ENCODE measurements around the gene EPB42.

DNA sequence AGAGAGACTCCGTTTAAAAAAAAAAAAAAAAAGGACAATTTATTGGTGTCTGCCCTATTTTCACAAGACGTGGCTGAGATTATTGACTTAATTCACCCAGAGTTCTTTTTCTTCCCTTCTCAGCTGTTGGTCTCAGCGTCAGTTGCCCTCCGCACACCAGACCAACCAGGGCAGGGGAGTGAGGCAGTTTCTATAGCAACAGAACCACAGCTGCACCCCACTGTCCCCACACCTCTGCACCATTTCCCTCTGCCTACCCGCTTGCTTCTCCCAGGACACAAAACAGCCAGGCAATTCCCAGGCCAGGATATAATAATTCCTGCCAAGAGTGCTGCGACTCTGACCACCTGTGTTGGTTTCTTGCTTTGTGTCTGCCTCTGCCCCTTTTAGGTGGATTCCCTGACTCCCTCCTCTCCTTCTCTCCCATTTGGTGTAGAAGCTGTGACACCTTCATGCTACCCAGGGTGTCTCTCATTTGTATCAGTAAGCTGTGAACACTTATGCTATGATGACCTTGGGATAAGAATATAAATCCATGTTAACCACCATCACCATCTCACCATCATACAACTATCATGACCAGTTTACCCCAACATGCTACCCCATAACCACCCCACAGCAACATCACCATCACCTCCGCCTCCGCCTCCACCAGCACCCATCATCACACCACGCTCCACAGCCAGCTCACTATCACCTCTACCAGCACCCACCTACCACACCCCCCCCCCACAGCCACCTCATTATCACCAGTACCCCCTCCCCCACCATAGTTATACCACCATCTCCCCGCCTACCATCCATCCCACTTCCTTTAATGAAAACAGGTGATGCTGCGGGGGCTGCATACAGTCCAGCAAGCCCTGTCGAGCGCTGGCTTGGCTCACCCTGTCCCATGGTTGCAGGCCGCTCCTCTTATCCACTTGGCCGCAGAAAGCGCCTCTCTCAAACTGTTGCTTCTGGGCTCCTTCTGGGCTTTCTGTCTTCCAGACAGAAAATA, 589 bp downstream of the EPB42 start:
- TF ChIP-seq, protein P1, sequence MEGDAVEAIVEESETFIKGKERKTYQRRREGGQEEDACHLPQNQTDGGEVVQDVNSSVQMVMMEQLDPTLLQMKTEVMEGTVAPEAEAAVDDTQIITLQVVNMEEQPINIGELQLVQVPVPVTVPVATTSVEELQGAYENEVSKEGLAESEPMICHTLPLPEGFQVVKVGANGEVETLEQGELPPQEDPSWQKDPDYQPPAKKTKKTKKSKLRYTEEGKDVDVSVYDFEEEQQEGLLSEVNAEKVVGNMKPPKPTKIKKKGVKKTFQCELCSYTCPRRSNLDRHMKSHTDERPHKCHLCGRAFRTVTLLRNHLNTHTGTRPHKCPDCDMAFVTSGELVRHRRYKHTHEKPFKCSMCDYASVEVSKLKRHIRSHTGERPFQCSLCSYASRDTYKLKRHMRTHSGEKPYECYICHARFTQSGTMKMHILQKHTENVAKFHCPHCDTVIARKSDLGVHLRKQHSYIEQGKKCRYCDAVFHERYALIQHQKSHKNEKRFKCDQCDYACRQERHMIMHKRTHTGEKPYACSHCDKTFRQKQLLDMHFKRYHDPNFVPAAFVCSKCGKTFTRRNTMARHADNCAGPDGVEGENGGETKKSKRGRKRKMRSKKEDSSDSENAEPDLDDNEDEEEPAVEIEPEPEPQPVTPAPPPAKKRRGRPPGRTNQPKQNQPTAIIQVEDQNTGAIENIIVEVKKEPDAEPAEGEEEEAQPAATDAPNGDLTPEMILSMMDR (conservative IDR thresholded peaks at IDR 0.05; ENCODE audit: low read depth, low read length) = no peak
- TF ChIP-seq EZH2 (IDR thresholded peaks at IDR 0.05; ENCODE audit: borderline replicate concordance, low read depth, low read length, poor library complexity, severe bottlenecking) = no peak
